NCI-H128 (cell line): ENCODE results near the gene GNG14.
"Not testable (repeated sequence)": the region's sequence is repeated elsewhere in the genome, so short reads cannot be mapped to it uniquely, and the experiment has no call there.

Experiments used
- DNase-seq: peaks from one replicate; lab custom pipeline; 2025; ENCODE audit not compliant: unreplicated experiment; lab: John Stamatoyannopoulos, UW

GNG14 gene

GRCh38 chr19:12695096-12695495 is 7.3 kb downstream of the GNG14 start:
- no peak for DNase-seq

- DNase-seq, result no peak
These were observed 7.7 kb downstream of the GNG14 start for GRCh38 chr19:12695514-12695913.

- no peak for DNase-seq
These were observed 8.2 kb downstream of the GNG14 start for GRCh38 chr19:12695997-12696365.

GRCh38 chr19:12696366-12697335 is 8.9 kb downstream of the GNG14 start, which contains the start of gene FBXW9:
Gene FBXW9, minus strand, starts transcription at chr19:12696631. Its CDS starts 50 bp downstream, at chr19:12696581.
- DNase-seq, result peak; percentile 83

GRCh38 chr19:12697425-12697824 is 9.6 kb downstream of the GNG14 start:
- not testable (repeated sequence) for DNase-seq

- DNase-seq, result no peak
These were observed 10.3 kb downstream of the GNG14 start for GRCh38 chr19:12698138-12698537.

- DNase-seq, result no peak
These were observed 13.9 kb downstream of the GNG14 start for GRCh38 chr19:12701596-12702282.

- DNase-seq, result peak; percentile 39
These were observed 15.2 kb downstream of the GNG14 start for GRCh38 chr19:12703046-12703445.

GRCh38 chr19:12705169-12705568 is 17.4 kb downstream of the GNG14 start:
- no peak for DNase-seq

- DNase-seq, result no peak
These were observed 18.0 kb downstream of the GNG14 start for GRCh38 chr19:12705654-12706331.

GRCh38 chr19:12706332-12706718 is 18.5 kb downstream of the GNG14 start:
- no peak for DNase-seq

GRCh38 chr19:12708641-12709040 is 20.8 kb downstream of the GNG14 start:
- no peak for DNase-seq

- DNase-seq, result no peak
These were observed 23.4 kb downstream of the GNG14 start for GRCh38 chr19:12711187-12711586.

GRCh38 chr19:12712077-12712476 is 24.3 kb downstream of the GNG14 start:
- not testable (repeated sequence) for DNase-seq

- DNase-seq, result not testable (repeated sequence)
These were observed 25.5 kb downstream of the GNG14 start for GRCh38 chr19:12713304-12713703.

GRCh38 chr19:12715102-12715501 is 27.3 kb downstream of the GNG14 start:
- DNase-seq, result no peak

GRCh38 chr19:12715929-12716328 is 28.1 kb downstream of the GNG14 start:
- DNase-seq, result no peak

GRCh38 chr19:12720296-12720695 is 32.5 kb downstream of the GNG14 start:
- no peak for DNase-seq

- no peak for DNase-seq
These were observed 33.3 kb downstream of the GNG14 start for GRCh38 chr19:12720851-12721655.

GRCh38 chr19:12721656-12722565 is 34.1 kb downstream of the GNG14 start:
- DNase-seq, result no peak
